Urothelium cell line (cell line): Measurements from ENCODE around the gene TMEM163.
"Not testable (repeated sequence)": the region's sequence is repeated elsewhere in the genome, so short reads cannot be mapped to it uniquely, and the experiment has no call there.

ENCODE experiments used
- DNase-seq: peaks from one replicate; pipeline ENCODE4 v3.0.0; 2011; ENCODE audit warnings: low spot score, mixed read lengths
- FAIRE-seq: peaks from 2 replicates; lab custom pipeline; 2011; peaks lifted over from hg19 to GRCh38; lab: Jason Lieb, UNC

The TMEM163 gene

DNA sequence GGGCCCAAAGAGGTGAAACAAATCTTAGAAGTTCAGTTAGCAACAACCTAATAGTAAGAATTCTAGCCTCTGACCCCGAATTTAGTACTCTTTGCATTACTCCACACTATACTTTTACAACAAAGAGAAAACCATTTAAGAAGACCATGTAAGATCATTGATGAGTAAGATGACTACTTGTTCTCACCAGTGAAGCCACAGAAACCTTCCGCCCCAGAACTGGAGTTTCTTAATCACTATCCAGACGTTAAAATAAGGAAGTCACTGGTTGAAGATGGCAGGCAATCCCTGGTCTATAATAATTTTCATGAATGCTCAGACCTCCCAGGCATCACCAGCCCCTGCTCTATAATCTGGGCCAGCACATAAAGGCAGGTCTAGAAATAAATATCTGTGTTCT lies 95.0 kb downstream of the TMEM163 start:
- FAIRE-seq (no peak), DNase-seq (no peak)

DNA sequence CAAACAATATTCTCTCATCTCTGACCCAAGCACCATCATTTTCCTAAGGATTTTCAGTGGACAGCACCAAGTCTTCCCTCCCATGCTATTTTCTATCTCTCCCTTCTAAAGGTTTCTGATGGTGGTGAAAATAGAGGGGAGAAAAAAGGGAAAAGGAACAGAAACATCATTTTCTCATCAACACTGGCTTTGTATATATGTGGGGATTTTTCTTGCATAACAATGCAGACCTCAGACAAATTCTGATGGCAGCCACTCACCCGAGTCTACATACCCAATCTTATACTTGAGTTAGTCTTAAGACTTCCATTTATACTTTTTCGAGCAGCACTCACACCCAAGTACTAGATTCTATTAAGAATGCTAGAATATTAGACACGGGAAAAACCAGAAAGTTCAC lies 95.8 kb downstream of the TMEM163 start:
- FAIRE-seq (no peak), DNase-seq (no peak)

DNA sequence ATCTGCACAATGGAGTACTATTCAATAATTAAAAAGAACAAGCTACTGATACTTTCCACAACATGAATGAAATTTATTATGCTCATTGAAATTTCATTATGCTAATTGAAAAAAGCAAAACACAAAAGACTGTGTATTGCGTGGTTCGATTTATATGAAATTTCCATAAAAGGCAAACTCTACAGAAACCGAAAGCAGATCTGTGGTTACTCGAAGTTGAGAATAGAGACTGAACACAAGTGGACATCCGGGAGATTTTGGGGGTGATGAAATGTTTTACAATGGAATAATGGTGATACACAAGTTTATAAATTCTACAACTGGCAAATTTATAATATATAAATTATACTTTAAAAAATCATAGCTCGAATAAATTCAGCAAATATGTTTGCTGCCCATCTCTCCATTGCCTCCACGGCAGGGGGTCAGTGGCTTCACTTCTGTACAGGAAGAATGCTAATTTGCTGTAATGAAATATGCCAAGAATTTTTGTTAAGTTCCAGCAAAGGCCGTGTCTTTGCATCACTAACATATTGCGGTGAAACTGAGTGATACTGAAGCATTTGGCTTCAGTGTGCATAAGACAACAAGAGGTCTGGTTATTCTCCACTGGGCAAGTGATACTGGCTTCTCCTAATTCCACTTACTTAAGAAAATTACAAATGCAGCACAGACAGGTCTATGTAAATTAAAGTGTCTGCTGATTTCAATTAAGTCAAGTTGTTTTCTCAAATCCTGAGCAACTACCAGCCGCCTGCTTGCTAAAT lies 96.7 kb downstream of the TMEM163 start:
- no peak for FAIRE-seq
- DNase-seq: no peak

DNA sequence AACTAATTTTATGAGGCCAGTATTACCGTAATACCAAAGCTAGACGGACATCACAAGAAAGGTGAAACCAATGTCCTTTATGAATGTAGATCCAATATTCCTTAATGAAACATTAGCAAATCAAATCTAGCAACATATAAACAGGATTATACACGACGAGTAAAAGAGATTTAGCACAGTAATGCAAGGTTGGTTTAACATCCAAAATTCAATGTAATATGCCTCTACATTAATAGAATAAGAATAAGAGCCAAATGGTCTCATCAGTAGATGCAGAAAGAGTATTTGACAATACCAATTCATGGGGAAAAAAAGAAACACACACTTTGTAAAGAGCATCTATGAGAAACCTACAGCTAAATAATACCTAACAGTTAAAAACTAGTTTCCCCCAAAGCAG lies 99.5 kb downstream of the TMEM163 start:
- FAIRE-seq (no peak), DNase-seq (no peak)

DNA sequence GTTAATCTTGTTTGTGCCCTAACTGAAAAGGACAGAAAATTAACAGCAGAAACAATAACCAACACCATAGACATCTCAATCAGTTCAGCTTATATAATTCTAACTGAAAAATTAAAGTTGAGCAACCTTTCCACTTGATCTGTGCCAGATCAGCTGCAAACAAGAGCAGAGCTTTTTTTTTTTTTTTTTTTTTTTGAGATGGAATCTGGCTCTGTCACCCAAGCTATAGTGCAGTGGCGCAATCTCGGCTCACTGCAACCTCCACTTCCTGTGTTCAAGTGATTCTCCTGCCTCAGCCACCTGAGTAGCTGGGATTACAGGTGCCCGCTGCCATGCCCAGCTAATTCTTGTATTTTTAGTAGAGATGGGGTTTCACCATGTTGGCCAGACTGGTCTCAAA lies 103.3 kb downstream of the TMEM163 start:
- FAIRE-seq, DNase-seq: not testable (repeated sequence)

DNA sequence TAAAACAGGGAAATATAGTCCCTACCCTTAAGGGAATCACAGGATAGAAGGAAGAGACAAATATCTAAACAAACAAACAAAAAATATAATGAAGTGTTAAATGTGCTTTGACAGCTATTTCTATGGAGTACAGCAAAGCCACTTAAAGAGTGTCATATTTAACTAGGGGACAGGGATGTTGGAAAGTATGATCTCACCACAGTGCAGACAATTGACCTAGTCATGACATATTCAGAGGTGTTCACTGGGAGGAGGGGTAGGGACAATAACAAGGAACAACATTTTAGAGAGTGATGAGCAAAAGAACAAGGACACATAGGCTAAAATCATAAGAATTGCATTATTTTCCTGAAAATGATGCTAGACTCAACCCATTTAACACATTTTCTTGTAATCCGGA lies 107.5 kb downstream of the TMEM163 start:
- FAIRE-seq (no peak), DNase-seq (no peak)

DNA sequence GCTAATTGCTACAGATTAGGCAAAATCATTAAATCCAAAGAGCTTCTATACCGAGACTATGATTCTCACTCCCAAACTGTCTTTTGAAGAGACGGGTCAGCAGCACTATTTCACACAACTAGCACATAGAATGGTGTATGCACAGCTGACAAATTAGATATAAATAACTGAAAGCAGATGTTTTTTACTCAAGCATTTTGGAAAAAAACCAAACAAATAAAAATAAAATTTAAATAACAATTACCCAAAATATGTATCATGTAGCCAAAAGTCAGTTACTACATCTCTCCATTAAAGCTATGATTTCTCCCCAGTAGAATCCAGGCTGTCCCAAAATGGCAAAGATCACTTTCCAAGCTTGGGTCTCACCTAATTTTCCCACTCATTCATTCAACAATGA lies 107.9 kb downstream of the TMEM163 start:
- FAIRE-seq (no peak), DNase-seq (no peak)

DNA sequence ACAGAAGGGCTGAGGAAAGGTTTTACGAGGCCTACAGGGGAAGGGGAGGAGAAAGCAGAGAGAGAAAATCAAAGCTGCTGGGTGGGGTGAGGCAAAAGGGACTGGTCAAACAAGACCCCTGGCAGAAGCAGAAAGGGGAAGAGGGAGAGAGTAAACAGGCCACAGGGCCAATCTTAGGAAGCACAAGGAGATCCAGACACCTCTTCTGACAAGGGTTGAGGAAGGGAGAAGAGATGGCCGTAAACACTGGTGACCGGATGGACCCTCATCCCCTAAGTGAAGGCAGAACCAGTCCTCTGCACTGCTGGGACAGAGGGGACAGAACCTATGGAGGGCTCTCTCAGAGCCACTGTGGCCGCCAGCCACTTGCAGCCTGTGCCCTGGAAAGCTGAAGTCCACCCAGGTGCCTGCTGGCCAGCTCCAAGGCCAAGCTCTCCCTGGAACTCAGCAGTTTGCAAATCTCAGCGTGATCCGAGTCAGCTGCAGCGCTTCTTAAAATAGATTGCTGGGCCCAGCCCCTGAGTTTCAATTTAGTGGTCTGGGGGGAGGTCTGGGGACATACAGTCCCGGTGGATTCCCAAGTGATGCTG lies 108.8 kb downstream of the TMEM163 start:
- DNase-seq (no peak), FAIRE-seq (no peak)

DNA sequence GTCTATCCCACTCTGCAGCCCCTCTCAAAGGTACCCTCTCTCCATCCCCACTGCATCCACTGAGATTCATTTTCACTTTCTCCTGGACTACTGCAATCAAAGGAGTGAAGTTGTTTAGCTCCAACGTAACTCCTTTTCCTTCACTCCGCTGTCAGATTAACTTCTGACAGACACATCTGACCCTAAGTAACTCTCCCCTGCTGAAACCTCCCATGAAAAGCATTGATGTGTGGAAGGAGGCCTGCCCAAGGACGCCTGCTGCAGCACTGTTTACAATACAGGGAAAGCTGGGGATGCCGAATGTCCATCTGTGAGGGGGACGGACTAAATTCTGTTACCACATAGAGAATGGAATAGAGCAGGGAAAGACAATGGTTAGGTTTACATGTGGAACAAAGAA lies 114.8 kb downstream of the TMEM163 start:
- no peak for FAIRE-seq
- DNase-seq: no peak

DNA sequence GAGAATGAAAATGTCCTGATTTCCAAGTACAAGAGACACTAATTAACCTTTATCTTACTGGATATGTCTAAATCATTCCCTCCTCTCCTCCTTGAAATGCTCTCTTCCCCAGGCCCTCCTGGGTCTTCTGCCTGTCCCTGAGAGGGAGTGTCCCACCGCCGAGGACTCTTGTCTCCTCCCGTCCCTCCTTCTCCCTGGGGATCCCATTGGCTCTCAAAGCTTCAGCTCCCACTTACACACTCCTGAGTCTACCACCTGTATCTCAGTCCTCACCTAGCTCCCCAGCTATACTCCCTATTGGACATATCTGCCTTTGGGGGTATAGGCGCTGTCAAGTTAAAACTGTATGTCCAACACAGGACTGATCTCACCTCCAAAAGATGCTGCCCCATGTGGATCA lies 116.1 kb downstream of the TMEM163 start:
- DNase-seq: no peak
- FAIRE-seq: no peak

DNA sequence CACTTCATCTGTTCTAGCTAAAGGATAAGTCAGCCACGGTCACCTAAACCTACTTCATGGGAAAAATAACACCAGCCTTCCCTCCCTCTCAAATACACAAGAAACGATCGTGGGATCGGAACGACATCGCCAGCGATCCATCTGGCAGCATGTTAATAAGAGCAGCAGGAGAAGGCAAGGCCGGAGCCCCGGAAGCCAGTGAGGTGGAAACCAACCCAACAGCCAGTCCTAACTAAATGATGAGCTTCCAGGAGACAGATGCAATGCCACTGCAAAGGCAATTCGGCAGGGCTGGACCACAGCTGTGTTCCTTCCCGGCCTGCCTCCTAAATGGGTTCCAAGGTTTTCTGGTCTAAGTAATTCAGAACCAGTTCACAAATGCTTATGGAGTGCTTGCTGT lies 117.5 kb downstream of the TMEM163 start:
- no peak for FAIRE-seq
- DNase-seq: no peak

DNA sequence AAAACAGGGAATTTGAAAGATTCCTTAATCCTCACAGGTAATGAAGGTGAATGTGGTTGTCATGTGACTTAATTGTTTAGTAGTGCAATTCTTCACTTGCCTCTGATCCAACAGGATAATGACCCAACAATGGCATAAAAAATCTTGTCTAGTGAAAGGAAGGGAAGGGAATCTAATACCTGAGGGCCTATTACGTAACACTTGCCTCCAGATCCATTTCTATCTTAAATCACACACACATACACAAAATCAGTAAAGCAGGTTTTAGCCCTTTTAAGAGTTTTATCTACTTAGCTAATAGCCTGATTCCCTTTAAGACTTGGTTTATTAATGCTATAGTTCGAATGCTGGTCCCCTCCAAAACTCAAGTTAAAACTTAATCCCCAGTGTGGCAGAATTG lies 118.6 kb downstream of the TMEM163 start:
- DNase-seq: no peak
- no peak for FAIRE-seq

DNA sequence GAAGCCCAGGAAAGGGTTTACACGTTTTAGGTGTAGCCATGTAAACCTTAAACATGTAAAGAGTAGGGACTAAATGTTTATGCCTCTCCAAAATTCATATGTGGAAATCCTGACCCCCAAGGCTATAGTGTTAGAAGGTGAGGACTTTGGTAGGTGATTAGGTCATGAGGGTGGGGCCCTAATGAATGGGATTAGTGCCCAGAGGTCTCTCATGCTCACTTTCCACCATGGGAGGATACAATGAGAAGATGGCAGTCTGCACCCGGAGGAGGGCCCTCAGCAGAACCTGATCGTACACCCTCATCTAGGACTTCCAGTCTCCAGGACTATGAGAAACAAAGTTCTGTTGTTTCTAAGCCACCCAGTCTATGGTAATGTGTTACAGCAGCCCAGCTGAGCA lies 119.6 kb downstream of the TMEM163 start:
- FAIRE-seq (no peak), DNase-seq (no peak)

DNA sequence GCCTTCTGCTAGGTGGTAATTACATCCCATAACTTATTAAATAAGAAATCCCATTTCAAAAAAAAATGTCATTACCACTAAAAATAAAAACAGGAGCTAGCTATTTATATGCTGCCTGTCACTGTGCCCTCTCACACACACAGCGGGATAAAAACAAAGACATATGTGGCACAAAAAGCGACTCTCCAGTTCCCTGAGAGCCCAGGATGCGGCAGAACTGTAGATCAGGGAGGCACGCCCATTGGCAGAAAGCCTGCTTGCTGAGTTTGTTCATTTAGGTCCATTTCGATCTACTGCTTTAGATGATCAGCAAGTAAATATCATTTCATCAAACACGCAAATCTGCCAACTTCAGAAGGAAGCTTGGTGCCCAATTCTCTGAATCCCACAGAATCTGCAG lies 124.4 kb downstream of the TMEM163 start:
- FAIRE-seq: no peak
- no peak for DNase-seq

DNA sequence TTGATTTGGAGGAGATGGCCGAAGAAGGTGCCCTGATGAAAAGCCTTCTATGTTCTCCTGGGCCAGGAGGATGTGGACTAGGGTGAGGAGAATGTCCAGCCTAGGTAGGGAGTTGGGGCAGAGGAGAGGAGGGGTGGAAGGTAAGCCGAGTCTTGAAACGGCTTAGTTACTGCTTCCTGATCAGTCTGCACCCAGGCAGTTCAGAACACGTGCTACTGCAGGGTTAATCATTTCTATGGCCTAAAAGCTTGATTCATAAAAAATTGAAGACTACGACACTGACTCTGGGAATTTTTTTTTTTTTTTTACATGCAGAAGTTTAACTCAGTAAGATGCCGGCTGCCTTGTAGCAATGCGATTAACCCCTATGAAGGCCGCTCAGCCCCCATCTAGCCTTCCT lies 125.3 kb downstream of the TMEM163 start:
- FAIRE-seq (no peak), DNase-seq (no peak)

DNA sequence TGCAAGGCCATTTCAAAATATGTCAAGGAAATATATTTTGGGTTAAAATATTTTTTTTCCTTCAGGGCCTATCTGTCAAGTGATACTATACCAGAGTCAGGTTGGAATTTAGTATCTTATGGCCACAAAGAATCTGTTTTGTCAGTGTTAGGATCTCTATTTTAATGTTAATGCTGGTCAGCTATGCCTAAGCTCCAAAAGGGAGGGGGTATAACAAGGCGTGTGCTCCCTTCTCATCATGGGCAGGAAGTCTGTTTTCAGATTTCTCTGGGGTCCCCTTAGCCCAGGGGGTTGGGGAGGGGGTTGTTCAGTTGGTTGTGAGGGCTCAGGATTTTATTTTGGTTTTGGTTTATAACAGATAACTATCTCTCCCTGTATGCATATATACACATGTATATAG lies 126.4 kb downstream of the TMEM163 start:
- DNase-seq: no peak
- FAIRE-seq: no peak

DNA sequence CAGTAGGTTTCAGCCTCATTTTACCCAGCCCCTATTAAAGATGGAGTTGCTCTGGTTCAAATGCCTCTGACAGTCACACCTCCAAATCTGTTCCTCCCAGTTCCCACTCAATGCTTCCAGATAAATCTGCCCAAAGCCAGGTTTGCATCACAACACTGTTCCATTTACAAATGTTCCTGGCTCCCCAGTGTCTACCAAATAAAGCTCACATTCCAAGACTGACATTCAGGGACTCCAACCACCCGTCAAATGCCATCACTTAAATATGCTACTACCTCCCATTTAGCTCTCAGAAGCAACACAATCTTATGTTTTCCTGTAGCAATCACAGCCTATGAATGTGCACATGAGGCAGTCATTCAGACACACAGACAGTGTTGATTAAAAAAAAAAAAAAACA lies 127.3 kb downstream of the TMEM163 start:
- no peak for FAIRE-seq
- DNase-seq: no peak

DNA sequence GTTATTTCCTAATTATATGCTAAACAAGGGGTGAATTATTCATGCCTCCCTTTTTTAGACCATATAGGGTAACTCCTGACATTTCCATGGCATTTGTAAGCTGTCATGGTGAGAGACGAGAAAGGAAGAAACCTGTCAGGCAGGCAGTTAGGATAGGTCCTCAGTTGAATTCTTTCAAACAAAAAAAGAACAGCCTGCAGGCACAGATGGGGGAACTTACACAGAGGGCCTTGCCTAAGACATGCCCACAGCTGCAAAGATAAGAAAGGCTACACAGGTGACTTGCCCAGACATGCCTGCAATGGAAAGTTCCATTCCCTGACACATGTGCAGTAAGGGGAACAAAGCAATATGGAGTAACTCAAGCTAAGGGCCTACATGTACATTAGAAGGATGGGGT lies 128.1 kb downstream of the TMEM163 start:
- DNase-seq (no peak), FAIRE-seq (no peak)

DNA sequence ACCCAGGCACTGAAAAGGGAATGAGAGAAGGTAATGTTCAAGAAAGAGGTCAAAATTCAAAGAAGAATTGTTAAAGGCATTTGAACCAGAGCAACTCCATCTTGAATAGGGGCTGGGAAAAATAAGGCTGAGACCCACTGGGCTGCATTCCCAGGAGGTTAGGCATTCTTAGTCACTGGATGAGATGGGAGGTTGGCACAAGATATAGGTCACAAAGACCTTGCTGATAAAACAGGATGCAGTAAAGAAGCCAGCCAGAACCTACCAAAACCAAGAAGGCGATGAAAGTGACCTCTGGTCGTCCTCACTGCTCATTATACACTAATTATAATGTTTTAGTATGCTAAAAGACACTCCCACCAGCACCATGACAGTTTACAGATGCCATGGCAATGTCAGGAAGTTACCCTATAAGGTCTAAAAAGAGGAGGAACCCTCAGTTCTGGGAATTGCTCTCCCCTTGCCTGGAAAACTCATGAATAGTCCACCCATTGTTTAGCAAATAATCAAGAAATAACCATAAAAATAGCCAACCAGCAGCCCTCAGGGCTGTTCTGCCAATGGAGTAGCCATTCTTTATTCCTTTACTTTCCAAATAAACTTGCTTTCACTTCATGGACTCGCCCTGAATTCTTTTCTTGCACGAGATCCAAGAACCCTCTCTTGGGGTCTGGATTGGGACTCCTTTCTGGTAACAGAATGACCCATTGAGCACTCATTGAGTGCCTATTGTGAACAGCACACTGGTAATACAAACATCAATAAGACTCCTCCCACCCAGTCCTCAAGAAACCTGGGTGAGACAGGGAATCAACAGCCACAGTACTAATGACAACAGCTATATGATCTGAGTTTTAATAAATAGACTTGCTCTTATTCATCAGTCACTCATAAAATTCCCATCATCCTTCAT lies 129.4 kb downstream of the TMEM163 start:
- DNase-seq, FAIRE-seq: not testable (repeated sequence)

DNA sequence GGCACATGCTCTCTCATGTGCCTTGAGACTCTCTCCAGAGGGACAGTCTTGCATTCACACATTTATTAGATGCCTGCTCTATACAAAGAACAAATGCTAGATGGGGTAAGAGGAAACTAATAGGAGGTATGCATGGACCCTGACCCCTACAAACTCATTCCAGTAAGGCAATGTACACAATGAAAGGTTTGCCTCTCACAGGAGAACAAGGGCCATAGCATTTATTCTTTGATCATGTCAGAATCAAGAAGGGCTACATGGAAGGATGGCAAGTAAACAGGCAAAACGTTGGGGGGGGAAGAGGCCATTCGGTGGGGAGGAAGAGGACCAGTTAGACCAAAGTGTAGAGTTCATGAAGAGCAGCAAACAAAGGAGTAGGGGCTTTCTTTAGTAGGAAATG lies 130.2 kb downstream of the TMEM163 start:
- DNase-seq (no peak), FAIRE-seq (no peak)

DNA sequence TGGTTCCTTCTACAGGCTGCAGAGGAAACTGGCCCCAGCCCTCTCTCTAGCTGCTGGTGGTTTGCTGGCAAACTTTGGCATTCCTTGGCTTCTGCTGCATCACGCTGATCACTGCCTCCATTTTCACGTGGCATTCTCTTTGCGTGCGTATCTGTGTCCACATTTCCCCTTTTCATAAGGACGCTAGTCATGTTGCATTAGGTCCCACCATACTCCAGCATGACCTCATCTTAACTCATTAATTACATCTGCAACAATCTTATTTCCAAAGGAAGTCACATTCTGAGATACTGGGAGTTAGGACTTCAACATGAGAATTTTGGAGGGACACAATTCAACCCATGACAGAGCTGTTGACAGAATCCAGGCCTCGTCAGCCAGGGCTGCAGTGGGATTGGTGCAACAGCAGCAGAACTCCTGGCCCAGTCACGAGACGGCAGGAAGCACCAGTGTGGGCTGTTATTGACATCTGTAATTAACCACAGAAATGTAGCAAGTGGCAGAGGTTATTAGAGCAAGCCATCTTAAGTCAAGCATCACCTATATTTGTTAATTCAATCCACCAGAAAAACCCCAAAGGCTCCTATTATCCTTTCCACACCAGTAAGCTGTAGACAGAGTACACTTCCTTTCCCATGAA lies 132.4 kb downstream of the TMEM163 start:
- DNase-seq: no peak
- no peak for FAIRE-seq
